ENCODE data around the gene DNAL1.

DNAL1 gene

GRCh38 chr14:73744175-73744867 is 99.5 kb downstream of the DNAL1 start:
- DNase-seq (ENCODE audit: low spot score), result no peak

- no peak for DNase-seq (ENCODE audit: low spot score)
Measured at GRCh38 chr14:73744874-73745529, 100.2 kb downstream of the DNAL1 start.

- no peak for DNase-seq (ENCODE audit: low spot score)
Measured at GRCh38 chr14:73745571-73746519, 101.1 kb downstream of the DNAL1 start.

- DNase-seq (ENCODE audit: low spot score), result no peak
Measured at GRCh38 chr14:73746520-73747378, 102.0 kb downstream of the DNAL1 start.

- DNase-seq (ENCODE audit: low spot score), result no peak
Measured at GRCh38 chr14:73747379-73748211, 102.8 kb downstream of the DNAL1 start.

GRCh38 chr14:73748858-73749357 is 104.1 kb downstream of the DNAL1 start:
- DNase-seq (ENCODE audit: low spot score), result no peak

- DNase-seq (ENCODE audit: low spot score), result no peak
Measured at GRCh38 chr14:73749706-73750530, 105.1 kb downstream of the DNAL1 start.

GRCh38 chr14:73750531-73750901 is 105.7 kb downstream of the DNAL1 start:
- no peak for DNase-seq (ENCODE audit: low spot score)

GRCh38 chr14:73751157-73751691 is 106.4 kb downstream of the DNAL1 start:
- DNase-seq (ENCODE audit: low spot score), result no peak

GRCh38 chr14:73752297-73752992 is 107.7 kb downstream of the DNAL1 start:
- peak; percentile 75 for DNase-seq (ENCODE audit: low spot score)

All from hematopoietic multipotent progenitor cell treated with erythropoietin and hydrocortisone succinate and interleukin-3 and kit ligand, for 15 days (in vitro differentiated cells).